Osteoblast (primary cell): Measurements from ENCODE around the gene GTF3C6. TPM values are rescaled to one million over a fixed set of nuclear protein-coding genes. Genes with fewer than 3 reads are reported as not detected.

Experiments used
- DNase-seq: peaks from one replicate; pipeline ENCODE4 v3.0.0; 2011; ENCODE audit warnings: low spot score, mixed read lengths; ENCODE audit not compliant: insufficient read length; ENCODE audit errors: missing footprints
- H2AFZ ChIP-seq: 2 replicates; pipeline ENCODE4 v1.6.0; 2011; ENCODE audit warnings: mild to moderate bottlenecking, low read length
- H3K27ac ChIP-seq: 2 replicates; pipeline ENCODE4 v1.5.1; 2011; ENCODE audit warnings: mild to moderate bottlenecking, low read depth, low read length, moderate library complexity
- H3K27me3 ChIP-seq: 2 replicates; pipeline ENCODE4 v1.6.0; 2012; ENCODE audit warnings: mild to moderate bottlenecking, control low read depth, inconsistent platforms, low read length, moderate library complexity; ENCODE audit not compliant: insufficient read depth
- H3K36me3 ChIP-seq: 2 replicates; pipeline ENCODE4 v1.5.1; 2011; ENCODE audit warnings: mild to moderate bottlenecking, low read length, control low read depth, moderate library complexity; ENCODE audit not compliant: insufficient read depth
- H3K4me1 ChIP-seq: 2 replicates; pipeline ENCODE4 v1.5.1; 2011; ENCODE audit warnings: mild to moderate bottlenecking, low read length, control low read depth, moderate library complexity; ENCODE audit not compliant: insufficient read depth
- H3K4me2 ChIP-seq: 2 replicates; pipeline ENCODE4 v1.6.0; 2011; ENCODE audit warnings: mild to moderate bottlenecking, low read length; ENCODE audit not compliant: insufficient read depth
- H3K4me3 ChIP-seq: fragments of 200-600 bp; sonication (generic); 3 replicates; pipeline ENCODE4 v1.5.1; 2012; ENCODE audit warnings: mild to moderate bottlenecking, low read length, inconsistent platforms; ENCODE audit not compliant: insufficient read depth
- H3K79me2 ChIP-seq: 2 replicates; pipeline ENCODE4 v1.6.0; 2012; ENCODE audit warnings: mild to moderate bottlenecking, low read length, control low read depth, inconsistent platforms; ENCODE audit not compliant: insufficient read depth
- H3K9me3 ChIP-seq: 2 replicates; pipeline ENCODE4 v1.5.1; 2011; ENCODE audit warnings: low read depth, low read length, control low read depth
- H4K20me1 ChIP-seq: 2 replicates; pipeline ENCODE4 v1.6.0; 2012; ENCODE audit warnings: mild to moderate bottlenecking, low read length, control low read depth; ENCODE audit not compliant: insufficient read depth
- total RNA-seq: library from RNA; depleted of rRNA; stranded (reverse); fragments of >200 nt; gene quantifications from 2 replicates; pipeline ENCODE4 v1.2.3, GENCODE V29; 2012
- TF ChIP-seq, protein P1 (sequence below): IDR thresholded peaks from 2 replicates; pipeline ENCODE4 v1.5.1; 2011; ENCODE audit warnings: mild to moderate bottlenecking, low read depth, low read length, moderate library complexity; ENCODE audit errors: extremely low read depth

Gene GTF3C6
- total RNA-seq, 1 donor, result 35.1 TPM

DNA sequence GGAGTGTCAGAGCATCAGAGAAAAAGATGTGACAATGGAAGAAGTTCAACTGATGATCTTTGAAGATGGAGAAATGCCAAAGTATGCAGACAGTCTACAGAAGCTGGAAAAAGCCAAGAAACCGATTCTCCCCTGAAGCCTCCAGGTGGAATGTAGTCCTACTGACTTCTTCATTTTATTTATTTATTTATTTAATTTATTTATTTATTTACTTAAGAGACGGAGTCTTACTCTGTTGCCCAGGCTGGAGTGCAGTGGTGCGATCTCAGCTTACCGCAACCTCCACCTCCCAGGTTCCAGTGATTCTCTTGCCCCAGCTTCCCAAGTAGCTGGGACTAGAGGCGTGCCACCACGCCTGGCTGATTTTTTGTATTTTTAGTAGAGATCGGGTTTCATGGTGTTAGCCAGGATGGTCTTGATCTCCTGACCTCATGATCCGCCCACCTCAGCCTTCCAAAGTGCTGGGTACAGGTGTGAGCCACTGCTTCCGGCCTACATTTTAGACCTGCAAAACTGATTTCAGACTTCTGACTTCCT, 21.1 kb downstream of the GTF3C6 start:
- TF ChIP-seq, protein P1, sequence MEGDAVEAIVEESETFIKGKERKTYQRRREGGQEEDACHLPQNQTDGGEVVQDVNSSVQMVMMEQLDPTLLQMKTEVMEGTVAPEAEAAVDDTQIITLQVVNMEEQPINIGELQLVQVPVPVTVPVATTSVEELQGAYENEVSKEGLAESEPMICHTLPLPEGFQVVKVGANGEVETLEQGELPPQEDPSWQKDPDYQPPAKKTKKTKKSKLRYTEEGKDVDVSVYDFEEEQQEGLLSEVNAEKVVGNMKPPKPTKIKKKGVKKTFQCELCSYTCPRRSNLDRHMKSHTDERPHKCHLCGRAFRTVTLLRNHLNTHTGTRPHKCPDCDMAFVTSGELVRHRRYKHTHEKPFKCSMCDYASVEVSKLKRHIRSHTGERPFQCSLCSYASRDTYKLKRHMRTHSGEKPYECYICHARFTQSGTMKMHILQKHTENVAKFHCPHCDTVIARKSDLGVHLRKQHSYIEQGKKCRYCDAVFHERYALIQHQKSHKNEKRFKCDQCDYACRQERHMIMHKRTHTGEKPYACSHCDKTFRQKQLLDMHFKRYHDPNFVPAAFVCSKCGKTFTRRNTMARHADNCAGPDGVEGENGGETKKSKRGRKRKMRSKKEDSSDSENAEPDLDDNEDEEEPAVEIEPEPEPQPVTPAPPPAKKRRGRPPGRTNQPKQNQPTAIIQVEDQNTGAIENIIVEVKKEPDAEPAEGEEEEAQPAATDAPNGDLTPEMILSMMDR, result no peak

DNA sequence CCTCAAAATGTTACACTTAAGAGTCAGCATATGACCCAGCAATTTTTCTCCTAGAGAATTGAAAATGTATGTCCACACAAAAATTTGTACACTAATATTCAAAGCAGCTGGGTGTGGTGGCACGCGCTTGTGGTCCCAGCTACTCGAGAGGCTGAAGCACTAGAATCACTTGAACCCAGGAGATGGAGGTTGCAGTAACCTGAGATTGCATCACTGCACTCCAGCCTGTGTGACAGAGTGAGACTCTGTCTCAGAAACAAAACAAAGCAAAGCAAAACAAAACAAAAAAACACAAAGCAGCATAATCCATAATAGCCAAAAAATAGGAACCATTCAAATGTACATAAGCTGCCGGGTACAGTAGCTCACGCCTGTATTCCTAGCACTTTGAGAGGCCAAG, 21.7 kb downstream of the GTF3C6 start:
- Histone ChIP-seq H3K79me2 (peaks cover 43% of the 10 kb centered on the region), H3K9me3 (no peaks in the 10 kb centered on the region), H3K4me1 (peaks cover 17% of the 10 kb centered on the region), H3K27ac (no peak overlapping the region), H3K4me3 (no peak overlapping the region), H3K4me2 (no peak overlapping the region), H3K36me3 (peaks cover under 1% of the 10 kb centered on the region), H2AFZ (no peak overlapping the region), H4K20me1 (peaks cover 7% of the 10 kb centered on the region), H3K27me3 (no peaks in the 10 kb centered on the region)
- TF ChIP-seq, protein P1, result no peak
- no peak for DNase-seq

More for the DNA sequence above, 21.1 kb downstream of the GTF3C6 start:
- no peak for DNase-seq
- Histone ChIP-seq H3K27ac (no peak overlapping the region), H4K20me1 (peaks cover 7% of the 10 kb centered on the region), H3K79me2 (peaks cover 37% of the 10 kb centered on the region), H3K4me2 (no peak overlapping the region), H2AFZ (no peak overlapping the region), H3K27me3 (no peaks in the 10 kb centered on the region), H3K4me1 (peaks cover 17% of the 10 kb centered on the region), H3K9me3 (no peaks in the 10 kb centered on the region), H3K4me3 (no peak overlapping the region), H3K36me3 (no peaks in the 10 kb centered on the region)

DNA sequence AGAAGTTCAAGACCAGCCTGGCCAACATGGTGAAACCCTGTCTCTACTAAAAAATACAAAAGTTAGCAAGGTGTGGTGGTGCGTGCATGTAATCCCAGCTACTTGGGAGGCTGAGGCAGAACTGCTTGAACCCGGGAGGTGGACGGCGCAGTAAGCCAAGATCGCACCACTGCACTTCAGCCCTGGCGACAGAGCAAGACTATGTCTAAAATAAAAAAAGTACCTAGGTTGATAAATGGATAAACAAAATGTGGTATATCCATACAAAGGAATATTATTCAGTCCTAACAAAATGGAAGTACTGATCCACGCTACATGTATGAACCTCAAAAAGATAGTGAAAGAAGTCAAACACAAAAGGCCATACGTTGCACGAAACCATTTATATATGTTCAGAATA, 22.1 kb downstream of the GTF3C6 start:
- TF ChIP-seq, protein P1, result no peak
- Histone ChIP-seq H3K27ac (no peak overlapping the region), H3K4me1 (peaks cover 17% of the 10 kb centered on the region), H4K20me1 (peaks cover 7% of the 10 kb centered on the region), H3K9me3 (no peaks in the 10 kb centered on the region), H3K79me2 (peaks cover 46% of the 10 kb centered on the region), H3K27me3 (no peaks in the 10 kb centered on the region), H3K4me2 (peak overlapping the region; percentile 94), H3K4me3 (peak overlapping the region; percentile 86), H3K36me3 (peaks cover 4% of the 10 kb centered on the region), H2AFZ (no peak overlapping the region)
- DNase-seq, result no peak

DNA sequence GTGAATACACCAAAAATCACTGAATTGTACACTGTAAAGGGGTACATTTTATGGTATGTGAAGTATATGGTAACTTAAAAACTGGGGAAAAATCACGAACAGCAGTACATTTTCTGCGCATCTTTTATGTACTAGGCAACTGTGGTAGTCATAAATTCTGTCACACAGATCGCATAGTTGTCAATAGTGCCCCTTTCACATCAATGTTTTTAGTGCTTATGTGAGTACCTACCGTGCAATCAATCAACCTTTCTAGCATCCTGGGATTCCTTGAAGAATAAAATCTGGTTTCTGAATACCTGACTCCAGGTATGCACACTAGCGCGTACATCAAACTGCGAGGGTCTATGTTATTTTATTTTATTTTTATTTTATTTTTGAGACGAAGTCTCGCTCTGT, 22.7 kb downstream of the GTF3C6 start:
- peak; percentile 21 for DNase-seq
- H3K4me1 ChIP-seq, result peaks cover 17% of the 10 kb centered on the region
- H3K79me2 ChIP-seq, result peaks cover 51% of the 10 kb centered on the region
- H3K27me3 ChIP-seq, result no peaks in the 10 kb centered on the region
- peak overlapping the region; percentile 94 for H3K4me2 ChIP-seq
- no peaks in the 10 kb centered on the region for H3K9me3 ChIP-seq
- TF ChIP-seq, protein P1, result no peak
- peaks cover 8% of the 10 kb centered on the region for H3K36me3 ChIP-seq
- H4K20me1 ChIP-seq, result peaks cover 7% of the 10 kb centered on the region
- peak overlapping the region; percentile 91 for H3K27ac ChIP-seq
- peak overlapping the region; percentile 81 for H2AFZ ChIP-seq
- peak overlapping the region; percentile 86 for H3K4me3 ChIP-seq
